Measurements from ENCODE around the gene SNRPD3.
"Not testable (repeated sequence)": the region's sequence is repeated elsewhere in the genome, so short reads cannot be mapped to it uniquely, and the experiment has no call there.

The SNRPD3 gene

GRCh38 chr22:24588757-24589481 lies 33.1 kb downstream of the SNRPD3 start:
- DNase-seq (ENCODE audit: insufficient read length, low spot score) (no peak), FAIRE-seq (no peak)
- TF ChIP-seq CTCF (IDR thresholded peaks at IDR 0.05; ENCODE audit: insufficient read depth, missing control alignments) = no peak

GRCh38 chr22:24589518-24590030 lies 33.8 kb downstream of the SNRPD3 start:
- TF ChIP-seq CTCF (IDR thresholded peaks at IDR 0.05; ENCODE audit: insufficient read depth, missing control alignments) = no peak
- DNase-seq (ENCODE audit: insufficient read length, low spot score) (no peak), FAIRE-seq (no peak)

- TF ChIP-seq CTCF (IDR thresholded peaks at IDR 0.05; ENCODE audit: insufficient read depth, missing control alignments) = no peak
- DNase-seq (ENCODE audit: insufficient read length, low spot score) (no peak), FAIRE-seq (no peak)
These were observed 34.9 kb downstream of the SNRPD3 start for GRCh38 chr22:24590596-24591173.

- TF ChIP-seq CTCF (IDR thresholded peaks at IDR 0.05; ENCODE audit: insufficient read depth, missing control alignments) = no peak
- no peak for DNase-seq (ENCODE audit: insufficient read length, low spot score)
- FAIRE-seq = no peak
These were observed 35.6 kb downstream of the SNRPD3 start for GRCh38 chr22:24591286-24591830.

GRCh38 chr22:24592058-24592850 lies 36.5 kb downstream of the SNRPD3 start:
- FAIRE-seq (no peak), DNase-seq (ENCODE audit: insufficient read length, low spot score) (peak; percentile 38)
- TF ChIP-seq CTCF (IDR thresholded peaks at IDR 0.05; ENCODE audit: insufficient read depth, missing control alignments) = no peak

GRCh38 chr22:24592851-24593558 lies 37.2 kb downstream of the SNRPD3 start, which contains the start of gene LRRC75B:
LRRC75B (minus strand) TSS chr22:24593073; CDS start chr22:24593039, 34 bp downstream.
- no peak for TF ChIP-seq CTCF (IDR thresholded peaks at IDR 0.05; ENCODE audit: insufficient read depth, missing control alignments)
- DNase-seq (ENCODE audit: insufficient read length, low spot score) (peak; percentile 96), FAIRE-seq (no peak)

GRCh38 chr22:24593559-24593835 lies 37.7 kb downstream of the SNRPD3 start:
- not testable (repeated sequence) for DNase-seq (ENCODE audit: insufficient read length, low spot score)

More at GRCh38 chr22:24593559-24593835, 37.7 kb downstream of the SNRPD3 start:
- not testable (repeated sequence) for FAIRE-seq

Data from D721Med (cell line).